Endothelial cell of umbilical vein (primary cell): Measurements from ENCODE around the gene PRDM16.

Experiments
- JUN ChIP-seq: IDR thresholded peaks from 2 replicates; pipeline ENCODE4 v1.6.1; 2011; ENCODE audit warnings: borderline replicate concordance, low read depth; ENCODE audit not compliant: insufficient read length, insufficient read depth
- POLR2A ChIP-seq: IDR thresholded peaks from 2 replicates; pipeline ENCODE4 v1.6.1; 2012; ENCODE audit warnings: low read depth, mild to moderate bottlenecking, control low read depth, low read length

DNA sequence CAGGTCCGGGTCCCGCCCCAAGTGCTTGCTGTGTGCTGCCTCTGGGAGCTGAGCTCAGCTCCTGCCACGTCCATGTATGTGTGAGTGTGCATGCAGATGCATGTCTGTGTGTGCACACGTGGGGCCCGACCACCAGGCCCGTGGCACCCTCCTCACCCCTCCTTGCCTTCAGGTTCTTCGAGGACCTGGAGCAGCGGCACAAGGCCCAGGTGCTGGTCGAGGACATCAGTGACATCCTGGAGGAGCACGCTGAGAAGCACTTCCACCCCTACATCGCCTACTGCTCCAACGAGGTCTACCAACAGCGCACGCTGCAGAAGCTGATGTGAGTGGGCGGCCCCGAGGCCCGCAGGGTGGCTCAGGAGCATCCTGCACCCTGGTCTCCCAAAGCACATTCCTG, 403.9 kb downstream of the PRDM16 start:
- TF ChIP-seq POLR2A: no peak
- no peak for TF ChIP-seq JUN
